Activated CD4-positive, alpha-beta T cell treated with anti-CD3 and anti-CD28 coated beads, Interleukin-2, amount 50 U/mL, for 1 hour (primary cell): ENCODE data around the gene TSR1.

Experiments used
- DNase-seq: peaks from one replicate; pipeline ENCODE4 v3.0.0-alpha.2; 2020

TSR1 gene

GRCh38 chr17:2275722-2276121, 60.5 kb downstream of the TSR1 start:
- DNase-seq: no peak

GRCh38 chr17:2274414-2274813, 61.8 kb downstream of the TSR1 start:
- DNase-seq: no peak
